ENCODE data around the gene MEGF8. TPM values are rescaled to one million over a fixed set of nuclear protein-coding genes. Genes with fewer than 3 reads are reported as not detected.

Gene MEGF8
- total RNA-seq, 1 donor from 2014 or later, result 7.1 TPM

GRCh38 chr19:42380155-42380554 lies 54.7 kb downstream of the MEGF8 start:
- no peaks in the 10 kb centered on the region for H3K36me3 ChIP-seq (ENCODE audit: control insufficient read depth, insufficient read depth, low read length)
- DNase-seq (ENCODE audit: low read depth) (no peak), FAIRE-seq (no peak)
- no peak overlapping the region for H3K4me3 ChIP-seq (ENCODE audit: low read depth, low read length)
- TF ChIP-seq, protein P1, sequence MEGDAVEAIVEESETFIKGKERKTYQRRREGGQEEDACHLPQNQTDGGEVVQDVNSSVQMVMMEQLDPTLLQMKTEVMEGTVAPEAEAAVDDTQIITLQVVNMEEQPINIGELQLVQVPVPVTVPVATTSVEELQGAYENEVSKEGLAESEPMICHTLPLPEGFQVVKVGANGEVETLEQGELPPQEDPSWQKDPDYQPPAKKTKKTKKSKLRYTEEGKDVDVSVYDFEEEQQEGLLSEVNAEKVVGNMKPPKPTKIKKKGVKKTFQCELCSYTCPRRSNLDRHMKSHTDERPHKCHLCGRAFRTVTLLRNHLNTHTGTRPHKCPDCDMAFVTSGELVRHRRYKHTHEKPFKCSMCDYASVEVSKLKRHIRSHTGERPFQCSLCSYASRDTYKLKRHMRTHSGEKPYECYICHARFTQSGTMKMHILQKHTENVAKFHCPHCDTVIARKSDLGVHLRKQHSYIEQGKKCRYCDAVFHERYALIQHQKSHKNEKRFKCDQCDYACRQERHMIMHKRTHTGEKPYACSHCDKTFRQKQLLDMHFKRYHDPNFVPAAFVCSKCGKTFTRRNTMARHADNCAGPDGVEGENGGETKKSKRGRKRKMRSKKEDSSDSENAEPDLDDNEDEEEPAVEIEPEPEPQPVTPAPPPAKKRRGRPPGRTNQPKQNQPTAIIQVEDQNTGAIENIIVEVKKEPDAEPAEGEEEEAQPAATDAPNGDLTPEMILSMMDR (IDR thresholded peaks at IDR 0.05; ENCODE audit: insufficient read depth, low read length, severe bottlenecking), result no peak
- H3K27me3 ChIP-seq (ENCODE audit: control insufficient read depth, insufficient read depth, low read length), result no peaks in the 10 kb centered on the region

DNA sequence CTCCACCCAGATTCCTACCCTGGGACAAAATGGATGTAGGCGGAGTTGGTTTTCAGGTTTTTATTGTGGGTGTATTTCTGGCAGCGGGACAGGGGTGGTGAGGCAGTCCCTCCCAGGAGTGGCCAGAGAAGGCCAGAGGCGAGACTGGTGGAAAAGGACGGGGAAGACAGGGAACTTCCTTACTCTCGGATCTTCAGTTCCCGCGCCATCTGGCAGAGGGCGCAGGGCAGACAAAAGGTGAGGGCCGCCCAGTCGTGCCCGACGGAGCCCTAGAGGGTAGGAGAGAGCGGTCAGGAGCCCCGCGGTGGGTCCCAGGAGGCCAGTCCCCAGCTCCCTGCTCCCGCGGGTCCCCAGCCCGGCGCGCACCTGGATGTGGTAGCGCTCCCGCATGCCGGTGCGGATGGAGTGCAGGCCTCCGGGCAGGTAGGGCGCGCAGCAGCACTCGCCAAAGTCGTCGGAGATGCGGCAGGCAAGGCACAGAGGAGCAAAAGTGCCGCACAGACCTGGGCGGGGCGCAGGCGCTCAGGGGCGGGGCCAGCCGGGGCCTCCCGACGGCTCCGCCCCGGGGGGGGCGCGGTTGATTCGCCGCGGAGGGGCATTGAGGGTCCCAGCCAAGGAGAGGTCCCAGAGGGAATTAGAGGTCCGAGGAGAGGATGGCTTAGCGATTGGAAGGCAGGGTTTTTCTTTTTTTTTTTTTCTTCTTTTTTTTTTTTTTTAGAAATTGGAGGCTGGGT lies 61.7 kb downstream of the MEGF8 start:
- Histone ChIP-seq H3K27me3 (ENCODE audit: control insufficient read depth, insufficient read depth, low read length) (peaks cover 10% of the 10 kb centered on the region), H3K4me3 (ENCODE audit: low read depth, low read length) (peak overlapping the region; percentile 27), H3K36me3 (ENCODE audit: control insufficient read depth, insufficient read depth, low read length) (no peaks in the 10 kb centered on the region)
- TF ChIP-seq, protein P1 (IDR thresholded peaks at IDR 0.05; ENCODE audit: insufficient read depth, low read length, severe bottlenecking), result peak; percentile 68
- FAIRE-seq, result no peak
- DNase-seq (ENCODE audit: low read depth), result peak; percentile 58

DNA sequence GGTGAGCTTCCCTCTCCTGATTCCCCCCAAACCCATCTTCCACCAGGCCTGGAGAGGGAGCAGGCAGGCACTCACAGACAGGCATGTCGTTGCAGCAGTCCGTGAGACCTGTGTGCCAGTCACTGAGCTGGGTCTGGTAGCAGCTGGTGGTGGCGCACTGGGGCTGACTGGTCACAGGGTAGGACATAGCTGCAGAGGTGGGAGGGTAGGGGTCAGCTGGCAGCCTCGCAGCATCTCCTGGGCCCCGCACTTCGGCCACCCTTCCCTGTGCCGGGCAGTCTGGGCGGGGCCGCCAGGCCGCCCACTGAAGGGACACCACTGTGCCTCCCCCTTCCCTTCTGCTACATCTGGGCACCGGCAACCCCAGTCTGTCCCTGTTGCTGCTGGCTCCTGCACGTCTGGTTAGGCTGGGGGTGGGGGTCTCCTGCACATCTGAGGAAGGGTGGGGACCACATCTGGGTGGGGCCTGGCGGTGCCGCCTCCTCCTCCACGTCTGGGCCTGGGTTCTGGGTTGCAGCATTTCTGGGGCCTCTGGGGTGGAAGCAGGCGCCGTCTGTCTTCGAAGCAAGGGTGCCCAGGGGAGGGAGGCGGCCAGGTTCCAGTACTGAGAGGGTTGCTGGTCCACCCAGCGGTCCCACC lies 63.5 kb downstream of the MEGF8 start:
- Histone ChIP-seq H3K27me3 (ENCODE audit: control insufficient read depth, insufficient read depth, low read length) (peaks cover 10% of the 10 kb centered on the region), H3K4me3 (ENCODE audit: low read depth, low read length) (no peak overlapping the region), H3K36me3 (ENCODE audit: control insufficient read depth, insufficient read depth, low read length) (no peaks in the 10 kb centered on the region)
- no peak for DNase-seq (ENCODE audit: low read depth)
- no peak for FAIRE-seq
- TF ChIP-seq, protein P1 (IDR thresholded peaks at IDR 0.05; ENCODE audit: insufficient read depth, low read length, severe bottlenecking), result no peak

DNA sequence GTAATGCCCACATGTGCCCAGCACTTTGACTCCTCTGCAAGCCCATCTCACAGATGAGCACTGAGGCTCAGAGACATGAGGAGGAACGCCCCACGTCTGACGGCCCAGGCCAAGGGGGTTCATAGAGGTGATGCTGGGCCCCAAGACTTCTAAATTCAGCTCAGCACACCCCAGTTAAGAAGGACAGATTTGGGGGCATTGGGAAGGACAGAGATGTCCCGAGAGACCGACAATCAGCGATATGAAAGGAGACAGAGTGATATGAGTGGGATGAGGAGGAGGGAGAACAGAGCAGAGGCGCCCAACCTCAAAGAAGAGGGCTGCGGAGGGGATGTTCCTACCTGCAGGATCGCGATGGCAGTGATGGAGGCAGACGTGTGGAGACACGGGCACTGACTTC lies 64.5 kb downstream of the MEGF8 start, which contains the start of gene CNFN:
Gene CNFN (minus strand): TSS at position 399 of the 400 bp plus-strand sequence. CDS start 1,260 bp downstream, outside the sequence.
- no peak for FAIRE-seq

DNA sequence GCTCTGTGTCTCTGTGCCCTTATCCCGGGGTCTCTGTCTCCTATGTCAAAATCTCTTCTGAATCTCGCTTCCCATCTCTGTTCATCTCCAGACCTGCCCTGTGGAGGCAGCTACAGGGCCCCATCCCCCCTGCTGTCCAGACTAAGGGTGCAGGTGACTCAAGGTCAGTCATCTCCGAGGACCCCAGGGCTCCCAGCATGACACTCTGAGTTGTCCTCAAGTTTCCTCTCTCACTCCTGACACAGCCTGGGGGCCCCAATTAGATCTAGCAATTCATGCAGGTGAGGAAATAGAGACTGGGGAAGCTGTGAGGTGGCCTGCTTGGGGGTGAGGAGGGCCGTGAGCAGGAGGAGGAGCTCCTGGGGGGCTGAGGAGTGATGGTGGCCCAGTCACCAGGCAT lies 66.7 kb downstream of the MEGF8 start:
- TF ChIP-seq, protein P1 (IDR thresholded peaks at IDR 0.05; ENCODE audit: insufficient read depth, low read length, severe bottlenecking), result no peak
- no peak for FAIRE-seq
- DNase-seq (ENCODE audit: low read depth), result no peak
- no peaks in the 10 kb centered on the region for H3K36me3 ChIP-seq (ENCODE audit: control insufficient read depth, insufficient read depth, low read length)
- H3K4me3 ChIP-seq (ENCODE audit: low read depth, low read length), result no peak overlapping the region
- H3K27me3 ChIP-seq (ENCODE audit: control insufficient read depth, insufficient read depth, low read length), result peaks cover 10% of the 10 kb centered on the region

More for the DNA sequence above, 64.5 kb downstream of the MEGF8 start, which contains the start of gene CNFN:
- H3K27me3 ChIP-seq (ENCODE audit: control insufficient read depth, insufficient read depth, low read length), result peaks cover 10% of the 10 kb centered on the region
- TF ChIP-seq, protein P1 (IDR thresholded peaks at IDR 0.05; ENCODE audit: insufficient read depth, low read length, severe bottlenecking), result no peak
- no peak for DNase-seq (ENCODE audit: low read depth)
- no peaks in the 10 kb centered on the region for H3K36me3 ChIP-seq (ENCODE audit: control insufficient read depth, insufficient read depth, low read length)
- H3K4me3 ChIP-seq (ENCODE audit: low read depth, low read length), result no peak within 1 kb of the TSS

Data from bronchial epithelial cell (primary cell).